ENCODE results near the gene IFT20.

IFT20 gene

DNA sequence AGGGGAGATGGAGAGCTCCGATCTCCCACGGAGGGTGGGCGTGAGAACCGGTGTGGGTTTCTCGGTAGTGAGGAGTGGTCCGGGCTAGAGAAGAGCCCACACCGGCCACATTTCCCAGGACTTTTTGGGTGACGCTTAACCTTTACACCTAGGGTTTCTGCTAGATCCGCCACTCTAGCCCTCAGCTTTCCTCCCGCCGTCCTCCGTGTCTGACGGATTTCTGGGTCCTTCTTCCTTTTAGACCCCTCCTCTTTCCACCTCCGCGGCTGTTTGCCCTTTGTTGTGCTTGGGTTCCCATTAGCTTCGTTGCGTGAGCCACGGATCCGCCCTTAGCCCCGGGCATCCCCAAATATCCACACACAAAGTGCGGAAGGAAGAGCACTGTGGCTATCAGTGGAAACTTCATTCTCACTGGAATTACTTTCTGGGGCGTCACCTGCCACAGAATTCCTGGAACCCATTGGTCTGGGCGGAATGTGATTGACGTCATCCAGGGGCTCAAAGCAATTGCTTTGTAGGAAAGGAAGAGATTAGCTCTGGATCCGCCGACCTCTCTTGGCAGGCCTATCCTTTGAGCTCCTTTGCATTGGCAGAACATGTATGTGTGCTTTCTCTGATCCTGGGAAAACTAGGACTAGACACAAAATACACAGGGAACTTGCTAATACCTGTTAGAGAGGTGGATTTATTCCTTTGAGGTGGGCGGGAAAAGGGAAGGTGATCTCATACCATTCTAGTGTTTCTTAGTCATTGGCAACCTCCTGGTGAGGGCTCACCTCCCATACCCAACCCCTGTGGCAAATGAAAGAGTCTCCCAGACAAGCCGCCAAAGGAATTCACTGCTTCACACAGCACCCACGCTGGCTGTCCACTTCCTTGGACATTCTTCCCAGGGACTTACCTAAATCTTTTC is 943 bp upstream of the IFT20 start:
- peak; percentile 22 for DNase-seq (ENCODE audit: low read depth)

DNA sequence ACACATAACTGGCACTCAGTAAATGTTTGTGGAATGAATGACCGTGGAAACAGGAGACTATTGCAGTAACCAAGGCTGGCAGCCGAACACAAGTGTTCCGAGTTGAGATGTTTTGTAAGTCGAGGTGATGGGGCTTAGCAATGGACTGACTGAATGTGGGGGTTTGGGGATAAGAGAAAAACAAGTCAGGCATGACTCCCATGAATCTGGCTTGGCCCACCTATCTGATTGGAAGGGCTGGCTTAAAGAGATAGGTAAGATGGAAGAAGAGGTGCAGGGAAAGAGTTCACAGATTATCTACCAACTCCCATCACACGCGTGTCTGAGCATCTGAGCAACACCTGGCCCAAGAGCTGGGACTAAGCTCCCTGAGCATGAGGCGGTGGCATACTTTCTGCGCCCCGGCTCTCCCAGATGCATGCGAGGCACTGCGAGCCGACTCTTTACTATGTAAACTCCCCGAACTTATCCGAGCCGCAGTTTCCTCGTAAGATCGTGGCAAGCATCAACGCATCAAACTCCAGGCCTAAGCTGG is 539 bp downstream of the IFT20 start:
- DNase-seq (ENCODE audit: low read depth) = no peak

GRCh38 chr17:28334171-28334570 is 1.1 kb downstream of the IFT20 start:
- no peak for DNase-seq (ENCODE audit: low read depth)

GRCh38 chr17:28333083-28333746 is 2.1 kb downstream of the IFT20 start:
- DNase-seq (ENCODE audit: low read depth) = no peak

DNA sequence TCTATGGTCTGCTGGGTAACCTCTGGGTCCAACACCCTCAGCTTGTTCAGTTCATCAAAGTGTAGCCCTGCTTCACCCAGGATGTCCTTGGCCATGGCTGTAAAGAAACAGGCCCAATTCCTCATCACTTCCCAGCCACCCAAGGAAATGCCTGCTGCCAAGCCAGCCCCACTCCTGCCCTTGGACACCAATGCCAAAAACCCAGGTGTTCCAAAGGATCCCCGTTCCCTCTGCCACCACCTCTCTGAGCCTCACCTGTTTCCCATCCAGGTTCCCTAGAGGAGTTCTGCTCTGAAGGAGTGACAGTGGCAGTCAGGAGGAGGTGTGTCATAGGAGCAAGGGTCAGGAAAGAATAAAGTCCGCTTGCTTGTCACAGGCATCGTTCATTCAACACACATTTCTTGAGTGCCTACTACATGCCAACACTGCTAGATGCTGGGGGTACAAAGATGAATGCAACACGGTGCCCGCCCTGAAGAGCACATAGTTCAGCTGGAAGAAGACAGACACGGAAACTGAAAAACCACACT is 3.3 kb downstream of the IFT20 start:
- DNase-seq (ENCODE audit: low read depth) = no peak

DNA sequence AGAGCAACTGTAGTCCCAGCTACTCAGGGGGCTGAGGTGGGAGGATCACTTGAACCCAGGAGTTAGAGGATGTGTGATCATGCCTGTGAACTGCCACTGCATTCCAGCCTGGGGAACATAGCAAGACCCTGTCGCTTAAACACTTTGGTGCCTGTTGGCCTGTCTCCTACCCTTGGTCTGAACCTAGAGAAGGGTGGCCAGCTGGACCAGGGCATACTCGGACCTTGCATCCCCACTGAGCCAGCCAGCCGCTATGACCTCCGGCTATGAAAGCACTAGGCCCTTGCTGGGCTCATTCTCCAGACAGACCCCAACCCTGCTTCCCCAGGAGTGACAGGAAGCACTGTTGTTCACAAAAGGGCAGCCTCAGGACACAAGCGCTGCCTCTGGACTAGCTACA is 4.6 kb downstream of the IFT20 start:
- DNase-seq (ENCODE audit: low read depth) = no peak

GRCh38 chr17:28328325-28328724 is 6.9 kb downstream of the IFT20 start:
- DNase-seq (ENCODE audit: low read depth) = no peak

GRCh38 chr17:28327709-28328108 is 7.6 kb downstream of the IFT20 start:
- no peak for DNase-seq (ENCODE audit: low read depth)

GRCh38 chr17:28327031-28327607 is 8.2 kb downstream of the IFT20 start:
- no peak for DNase-seq (ENCODE audit: low read depth)

GRCh38 chr17:28326114-28326513 is 9.2 kb downstream of the IFT20 start:
- no peak for DNase-seq (ENCODE audit: low read depth)

DNA sequence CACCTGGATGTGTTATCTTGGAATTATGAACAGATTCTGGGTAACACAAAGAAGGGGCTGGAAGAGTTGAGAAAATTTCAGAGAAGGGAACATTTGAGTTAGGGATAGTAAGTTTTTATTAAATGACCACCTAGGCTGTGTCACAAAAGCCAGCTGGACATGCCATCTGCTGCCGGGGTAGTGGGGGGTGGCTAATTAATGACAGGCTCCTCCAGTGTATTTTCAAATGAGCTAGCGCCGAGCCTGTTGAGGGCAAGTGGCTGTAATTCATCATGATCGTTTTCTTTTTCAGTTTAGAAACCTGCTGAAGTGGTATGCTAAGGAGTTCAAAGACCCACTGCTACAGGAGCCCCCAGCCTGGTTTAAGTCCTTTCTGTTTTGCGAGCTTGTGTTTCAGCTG is 10.1 kb downstream of the IFT20 start:
- DNase-seq (ENCODE audit: low read depth) = no peak

- no peak for DNase-seq (ENCODE audit: low read depth)
Observed at GRCh38 chr17:28324781-28325180, 10.5 kb downstream of the IFT20 start.

DNA sequence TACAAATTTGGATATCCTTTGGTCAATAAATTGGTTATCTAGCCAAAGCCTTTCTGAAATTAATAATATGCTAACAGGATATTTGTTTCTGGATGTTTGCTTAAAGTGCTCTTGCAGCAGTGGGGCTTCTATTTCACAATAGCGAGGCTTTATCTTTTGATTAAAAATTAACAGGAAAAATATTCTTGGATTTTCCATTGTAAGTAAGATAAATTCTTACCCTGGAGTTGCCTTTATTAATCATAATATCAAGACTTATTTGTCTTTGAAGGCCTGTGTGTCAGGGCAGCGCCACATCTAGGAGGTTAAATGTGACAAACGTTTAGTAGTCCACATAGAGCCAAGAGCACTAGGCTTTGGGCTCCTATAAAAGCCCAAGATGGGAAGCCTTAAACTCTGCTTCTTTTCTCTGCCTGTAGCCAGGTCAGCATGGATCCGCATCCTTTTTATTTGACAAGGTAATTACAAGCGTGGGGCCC is 11.0 kb downstream of the IFT20 start:
- DNase-seq (ENCODE audit: low read depth) = no peak

GRCh38 chr17:28320215-28321061 is 14.8 kb downstream of the IFT20 start:
- no peak for DNase-seq (ENCODE audit: low read depth)

DNA sequence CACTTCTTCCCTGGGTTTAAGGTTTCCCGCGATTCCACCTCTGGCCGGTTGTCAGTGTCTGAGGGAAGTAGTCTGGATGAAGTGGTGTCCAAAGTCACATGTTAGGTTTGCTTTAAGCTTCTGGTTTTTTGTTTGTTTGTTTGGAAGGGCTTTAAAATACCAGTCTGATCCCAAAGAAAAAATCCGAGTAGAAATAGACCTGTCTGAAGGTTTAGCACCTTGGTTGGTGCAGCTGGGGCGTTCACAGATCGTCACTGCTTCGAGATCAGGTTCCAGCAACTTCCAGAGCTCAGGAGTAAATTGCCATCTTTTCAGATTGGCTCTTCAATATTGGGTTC is 15.7 kb downstream of the IFT20 start:
- no peak for DNase-seq (ENCODE audit: low read depth)

DNA sequence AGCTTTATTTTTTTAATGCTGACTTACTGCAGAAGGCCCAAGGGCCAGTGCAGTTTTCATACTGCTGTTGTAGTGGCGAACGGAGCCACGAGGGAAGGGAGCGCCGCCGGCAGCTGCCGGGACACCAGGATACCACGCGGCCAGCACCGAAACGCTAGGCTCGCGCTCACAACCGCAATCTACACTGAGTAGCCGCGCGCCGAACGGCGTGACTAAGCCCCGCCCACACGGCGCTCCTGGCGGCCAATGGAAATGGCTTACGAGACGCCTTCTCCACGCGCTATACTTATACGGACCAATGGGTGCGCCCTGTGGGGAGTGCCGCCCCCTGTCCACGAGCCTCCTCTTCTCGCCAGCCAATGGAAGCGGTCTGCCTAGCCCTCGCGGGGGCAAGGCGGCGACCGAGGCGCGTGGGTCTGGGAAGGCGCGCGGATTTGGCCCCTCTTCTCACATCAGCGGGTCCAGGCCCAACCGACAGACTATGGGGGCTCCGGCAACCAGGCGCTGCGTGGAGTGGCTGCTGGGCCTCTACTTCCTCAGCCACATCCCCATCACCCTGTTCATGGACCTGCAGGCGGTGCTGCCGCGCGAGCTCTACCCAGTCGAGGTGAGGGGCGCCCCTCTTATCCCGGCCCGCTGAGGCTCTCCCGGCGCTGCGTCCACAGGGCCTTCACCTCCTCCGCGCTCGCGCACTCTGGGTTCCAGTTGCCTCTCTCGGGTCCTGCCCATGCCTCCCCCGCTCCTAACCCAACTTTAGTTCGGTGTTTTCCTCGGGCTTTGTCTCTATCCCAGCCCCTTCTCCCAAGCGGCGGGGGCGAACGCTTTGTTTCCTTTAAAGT is 16.3 kb downstream of the IFT20 start, which contains the start of gene TMEM97:
Gene TMEM97, plus strand, starts transcription at position 442 of the 839 bp plus-strand sequence. Its CDS starts 40 bp downstream, at position 482.
- peak; percentile 96 for DNase-seq (ENCODE audit: low read depth)

DNA sequence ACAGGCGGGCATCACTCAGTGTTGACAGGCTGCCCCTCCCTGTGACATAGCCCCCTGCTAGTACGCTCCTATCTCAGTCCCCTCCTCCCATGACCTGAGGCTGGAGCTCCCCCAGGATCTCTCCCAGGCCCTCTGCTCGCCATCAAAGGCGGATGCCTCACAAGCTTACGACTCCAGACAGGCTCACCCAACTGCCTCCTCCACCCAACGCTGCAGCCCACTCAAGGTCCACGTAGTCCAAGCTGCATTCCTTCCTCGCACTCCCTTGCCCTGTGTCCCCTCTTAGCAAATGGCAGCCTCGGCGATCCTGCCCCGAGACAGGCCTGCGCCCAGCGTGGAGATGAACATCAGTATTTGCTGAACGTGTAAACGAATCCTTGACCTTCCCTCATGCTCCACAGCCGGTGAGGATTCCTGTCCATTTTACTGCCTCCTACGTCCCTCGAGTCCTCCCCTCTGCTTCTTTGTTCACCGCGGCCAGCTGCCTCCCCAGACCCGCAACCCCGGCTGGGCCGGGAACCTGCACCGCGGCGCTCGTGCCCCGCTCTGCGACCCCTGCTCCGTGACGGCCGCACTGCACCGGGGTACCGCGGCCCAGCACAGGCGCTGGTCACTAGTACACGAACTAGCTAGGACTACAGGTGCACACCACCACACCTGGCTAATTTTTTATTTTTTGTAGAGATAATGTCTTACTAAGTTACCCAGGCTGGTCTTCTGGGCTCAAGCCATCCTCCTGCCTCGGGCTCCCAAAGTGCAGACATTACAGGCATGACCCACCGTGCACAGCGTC is 17.1 kb downstream of the IFT20 start:
- no peak for DNase-seq (ENCODE audit: low read depth)

DNA sequence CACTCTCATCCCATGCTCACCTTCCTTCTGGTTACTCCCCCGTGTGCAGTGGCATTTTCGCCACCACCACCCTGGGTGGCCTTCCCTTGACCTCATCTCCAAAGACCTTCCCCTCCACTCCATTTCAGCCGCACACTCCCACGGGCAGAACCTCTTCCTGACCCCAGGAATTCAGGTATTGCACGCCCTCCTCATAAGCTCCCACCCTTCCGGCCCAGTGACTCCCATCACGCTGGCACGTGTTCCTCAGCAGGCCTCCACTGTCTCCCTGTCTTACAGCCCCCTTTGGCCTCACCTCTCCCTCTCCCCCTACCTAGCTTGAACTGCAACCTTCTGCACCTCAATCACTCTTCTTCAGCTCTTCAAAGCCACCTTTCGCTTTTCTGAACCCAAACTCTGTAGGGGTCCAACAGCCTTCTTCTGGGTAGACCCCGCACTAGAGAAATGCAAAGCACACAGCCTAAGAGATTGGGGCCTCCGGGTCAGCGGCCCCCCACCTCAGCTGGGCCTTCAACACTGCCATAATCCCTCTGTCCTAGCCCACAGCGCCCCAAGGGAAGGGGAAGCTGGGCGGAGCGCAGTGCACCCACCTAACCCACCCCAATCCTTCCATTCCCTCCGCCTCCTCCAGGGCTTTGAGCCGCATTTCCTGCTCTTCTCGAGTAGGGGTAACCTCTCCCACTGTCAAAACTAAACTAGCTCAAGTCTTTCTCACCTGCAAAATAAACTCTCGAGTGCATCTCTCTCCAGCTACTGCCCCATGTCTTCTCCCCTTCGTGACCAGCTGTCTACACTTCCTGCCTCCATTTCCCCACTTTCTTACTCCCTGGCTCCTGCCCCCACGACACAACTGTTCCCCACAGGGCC is 17.9 kb downstream of the IFT20 start:
- no peak for DNase-seq (ENCODE audit: low read depth)

All from CMK (cell line).